Transverse colon (tissue), 4 donors: ENCODE measurements around the gene RAPGEF4. TPM values are rescaled to one million over a fixed set of nuclear protein-coding genes. Genes with fewer than 3 reads are reported as not detected.
A peak's percentile ranks its signal among the peaks of the same experiment; 100 is the strongest.

Experiments used
- DNase-seq: peaks from one replicate; pipeline ENCODE4 v3.0.0-alpha.2; 2019
- H3K27ac ChIP-seq, 4 donors: fragments of 200-600 bp; sonication (generic); 2 replicates each; pipeline ENCODE4 v1.5.1; 2016 to 2018; ENCODE audit warnings: inconsistent platforms in 4 of 4
- H3K27me3 ChIP-seq: fragments of 200-600 bp; sonication (generic); 2 replicates; pipeline ENCODE4 v1.5.1; 2017; ENCODE audit warnings: inconsistent platforms
- H3K36me3 ChIP-seq, 4 donors: fragments of 200-600 bp; sonication (generic); 2 replicates each; pipeline ENCODE4 v1.5.1; 2017 to 2019; ENCODE audit warnings: inconsistent platforms in 4 of 4
- H3K4me1 ChIP-seq, 4 donors: fragments of 200-600 bp; sonication (generic); 2 replicates each; pipeline ENCODE4 v1.5.1; 2017 to 2020; ENCODE audit warnings: inconsistent platforms in 4 of 4
- H3K4me3 ChIP-seq, 4 donors: fragments of 200-600 bp; sonication (generic); 1 replicate in 1 of 4; 2 replicates in 3 of 4; pipeline versions ENCODE4 v1.5.1 to v1.6.1; 2017 to 2019; ENCODE audit warnings: inconsistent platforms in 4 of 4
- H3K9me3 ChIP-seq, 2 donors: fragments of 200-600 bp; sonication (generic); 2 replicates each; pipeline ENCODE4 v1.5.1; 2017 to 2019; ENCODE audit warnings: inconsistent platforms in 2 of 2
- CTCF ChIP-seq, 5 experiments: fragments of 200-600 bp in 3 of 5; fragments of 450-650 bp in 2 of 5; sonication (generic) in 3 of 5; IDR thresholded peaks; 1 replicate in 2 of 5; 2 replicates in 3 of 5; pipeline ENCODE4 v1.5.1; 2016 to 2017; ENCODE audit warnings: antibody characterized with exemption in 5 of 5, inconsistent platforms in 3 of 5, mild to moderate bottlenecking in 2 of 5, moderate library complexity in 1 of 5
- EP300 ChIP-seq: sonication (generic); formaldehyde crosslinking; IDR thresholded peaks from one replicate; pipeline ENCODE4 v1.6.1; 2017; ENCODE audit warnings: antibody characterized with exemption, low read depth
- POLR2A ChIP-seq: fragments of 450-650 bp; IDR thresholded peaks from one replicate; pipeline ENCODE4 v1.6.1; 2016; ENCODE audit warnings: antibody characterized with exemption, mild to moderate bottlenecking, moderate library complexity
- POLR2AphosphoS5 ChIP-seq, 3 donors: sonication (generic); formaldehyde crosslinking; IDR thresholded peaks; one replicate each; pipeline ENCODE4 v1.6.1; 2016; ENCODE audit warnings: antibody characterized with exemption in 3 of 3
- WGBS, 2 donors: methylation state at CpG; one replicate each; pipeline ENCODE4 v1.1.5; 2018; ENCODE audit warnings: low coverage in 1 of 2; 5-methylcytosine and 5-hydroxymethylcytosine counted together
- in situ Hi-C, 4 donors: fragments of 200-750 bp; cut with MboI; loops; one replicate each; pipeline versions ENCODE4 v1.15.0 to v1.15.1; 2017; ENCODE audit warnings: low sequenced_read_pairs in 3 of 4, low pct_ligation_motif_present in 1 of 4, low pct_unique_long_range_greater_than_20kb in 1 of 4
- intact Hi-C: fragments of 100-400 bp; cut with DNase I; formaldehyde crosslinking; loops from one replicate; pipeline ENCODE4 v1.15.1; 2023; ENCODE audit warnings: low total_unique reads
- total RNA-seq, 4 donors: library from RNA; depleted of rRNA; stranded (reverse); fragments of >200 nt; gene quantifications; one replicate each; pipeline ENCODE4 v1.1.0, GENCODE V29; 2016

The RAPGEF4 gene
- total RNA-seq, 4 donors from 2014 or later: 1.4 to 12.3 (median 2.2) TPM; not detected in 1

- no peak for DNase-seq
- H3K4me3 ChIP-seq: no peak overlapping the region
- 94 to 100% methylated on average over 1 to 2 of the region's 2 CpGs for WGBS, 2 donors
- intact Hi-C loops (no loop called here), in situ Hi-C loops (no loop called here)
- H3K9me3 ChIP-seq: no peaks in the 10 kb centered on the region
- H3K27ac ChIP-seq: no peak overlapping the region
- peaks cover 39% of the 10 kb centered on the region for H3K27me3 ChIP-seq
- H3K4me1 ChIP-seq: peaks cover 0 to 6% (median 3%) of the 10 kb centered on the region in 4 donors
- H3K36me3 ChIP-seq: no peaks in the 10 kb centered on the region
- no peak for TF ChIP-seq POLR2A
- no peak for TF ChIP-seq POLR2AphosphoS5 (IDR thresholded peaks at IDR 0.05)
- TF ChIP-seq EP300: no peak
- no peak for TF ChIP-seq CTCF (IDR thresholded peaks at IDR 0.05)
These were observed 5.2 kb upstream of the RAPGEF4 start for GRCh38 chr2:172730411-172730810.

- Histone ChIP-seq H3K4me3 (peak overlapping the region in 3 of 4 donors; percentile 32 to 45 (median 39)), H3K27me3 (peaks cover 80% of the 10 kb centered on the region), H3K27ac (no peak overlapping the region), H3K9me3 (no peaks in the 10 kb centered on the region), H3K4me1 (peaks cover 0 to 14% (median 13%) of the 10 kb centered on the region in 4 donors), H3K36me3 (no peaks in the 10 kb centered on the region)
- in situ Hi-C loops (no loop called here), intact Hi-C loops (no loop called here)
- whole genome bisulfite sequencing, 2 donors: 43 to 60% methylated on average over 1 to 23 of the region's 24 CpGs
- no peak for DNase-seq
- TF ChIP-seq CTCF (IDR thresholded peaks at IDR 0.05) (no peak), EP300 (no peak), POLR2A (no peak), POLR2AphosphoS5 (IDR thresholded peaks at IDR 0.05) (no peak)
These were observed 699 bp upstream of the RAPGEF4 start for GRCh38 chr2:172734711-172735581.

DNA sequence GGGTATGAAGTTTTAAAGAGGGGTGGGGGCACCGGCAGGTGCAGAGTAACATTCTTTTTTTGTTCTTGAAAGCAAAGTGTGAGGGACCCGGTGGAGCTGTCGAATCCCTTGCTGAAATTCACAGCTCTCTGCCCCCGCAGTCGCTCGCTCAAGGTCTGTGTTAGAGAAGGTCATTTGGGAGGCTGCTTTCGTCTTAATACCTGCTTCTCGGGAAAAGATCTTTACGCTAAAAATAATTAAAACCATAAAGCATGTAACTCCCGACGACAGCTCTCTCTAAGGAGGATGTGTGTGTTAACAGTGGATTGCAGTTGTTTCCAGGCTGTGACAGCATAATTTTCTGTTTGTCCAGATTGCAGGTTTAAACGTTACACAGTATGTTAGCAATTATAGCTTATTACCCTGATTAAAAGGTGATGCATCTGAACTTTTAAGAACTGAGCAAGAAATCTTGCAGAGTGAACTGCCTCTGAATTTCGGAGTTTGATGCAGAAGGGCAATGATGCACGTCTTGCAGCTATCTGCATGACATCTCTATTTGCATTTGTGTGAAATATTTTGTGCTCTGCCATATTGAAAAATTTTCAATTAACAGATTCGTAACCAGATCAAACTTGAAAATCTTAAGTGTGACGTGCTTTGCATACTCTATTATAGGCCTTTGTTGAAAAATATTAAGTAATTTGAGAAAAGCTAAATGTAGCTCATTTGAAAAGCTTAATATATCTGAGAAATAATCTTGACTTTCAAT, 954 bp downstream of the RAPGEF4 start:
- intact Hi-C loops (no loop called here), in situ Hi-C loops (no loop called here)
- peaks cover 75% of the 10 kb centered on the region for H3K27me3 ChIP-seq
- WGBS, 2 donors: 41 to 64% methylated on average over 5 to 16 of the region's 16 CpGs
- H3K36me3 ChIP-seq: no peaks in the 10 kb centered on the region
- no peak overlapping the region for H3K27ac ChIP-seq
- H3K4me1 ChIP-seq: peaks cover 0 to 14% (median 13%) of the 10 kb centered on the region in 4 donors
- TF ChIP-seq EP300 (no peak), POLR2AphosphoS5 (IDR thresholded peaks at IDR 0.05) (no peak), CTCF (IDR thresholded peaks at IDR 0.05) (no peak), POLR2A (no peak)
- peak overlapping the region in 2 of 4 donors; percentile 39 to 45 for H3K4me3 ChIP-seq
- no peak for DNase-seq
- H3K9me3 ChIP-seq: no peaks in the 10 kb centered on the region

DNA sequence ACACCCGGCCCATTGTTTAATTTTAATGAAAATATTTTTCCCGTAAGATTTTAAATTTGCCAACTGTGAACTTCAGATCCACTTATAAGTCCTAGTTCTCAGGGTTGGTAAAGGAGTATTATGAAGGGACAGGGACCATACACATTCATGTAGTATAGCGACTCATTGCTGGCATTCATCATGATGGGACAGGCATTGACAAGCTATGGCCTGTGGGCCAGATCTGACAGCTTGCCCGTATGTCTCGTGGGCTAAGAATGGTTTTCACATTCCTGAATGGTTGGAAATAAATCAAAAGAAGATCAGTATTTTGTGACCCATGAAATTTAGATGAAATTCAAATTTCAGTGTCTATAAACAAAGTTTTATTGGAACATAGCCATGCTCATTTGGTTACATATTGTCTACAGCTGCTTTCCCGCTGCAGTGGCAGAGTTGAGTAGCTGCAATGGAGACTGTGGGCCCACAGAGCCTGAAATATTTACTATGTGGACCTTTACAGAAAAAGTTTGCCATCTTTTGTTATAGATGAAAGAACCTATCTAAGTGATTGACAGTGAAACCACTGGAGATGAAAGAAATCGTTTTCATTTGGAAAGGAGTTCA, 4.1 kb downstream of the RAPGEF4 start:
- 83 to 88% methylated on average over 7 of the region's 7 CpGs for WGBS, 2 donors
- Histone ChIP-seq H3K4me3 (no peak overlapping the region), H3K9me3 (no peaks in the 10 kb centered on the region), H3K27me3 (peaks cover 57% of the 10 kb centered on the region), H3K4me1 (peaks cover 0 to 14% (median 13%) of the 10 kb centered on the region in 4 donors), H3K36me3 (no peaks in the 10 kb centered on the region), H3K27ac (no peak overlapping the region)
- in situ Hi-C loops (no loop called here), intact Hi-C loops (no loop called here)
- TF ChIP-seq CTCF (IDR thresholded peaks at IDR 0.05) (no peak), EP300 (no peak), POLR2A (no peak)
- DNase-seq: no peak
